Testis (tissue), 3 donors: Measurements from ENCODE around the gene U2AF2. TPM values are rescaled to one million over a fixed set of nuclear protein-coding genes. Genes with fewer than 3 reads are reported as not detected.
"Not testable (repeated sequence)": the region's sequence is repeated elsewhere in the genome, so short reads cannot be mapped to it uniquely, and the experiment has no call there.

Experiments
- DNase-seq: peaks from one replicate; pipeline ENCODE4 v3.0.0-alpha.2; 2019
- H3K27ac ChIP-seq, 2 donors: fragments of 200-600 bp; sonication (generic); one replicate each; pipeline ENCODE4 v1.5.1; 2019
- H3K27me3 ChIP-seq: fragments of 200-600 bp; sonication (generic); one replicate; pipeline ENCODE4 v1.5.1; 2019
- H3K36me3 ChIP-seq: fragments of 200-600 bp; sonication (generic); one replicate; pipeline ENCODE4 v1.5.1; 2017; ENCODE audit warnings: low read depth; ENCODE audit errors: missing control alignments
- H3K4me1 ChIP-seq: fragments of 200-600 bp; sonication (generic); one replicate; pipeline ENCODE4 v1.5.1; 2019
- H3K4me3 ChIP-seq, 2 donors: fragments of 200-600 bp; sonication (generic); one replicate each; pipeline ENCODE4 v1.5.1; 2017 to 2019
- H3K9me3 ChIP-seq: fragments of 200-600 bp; sonication (generic); one replicate; pipeline ENCODE4 v1.5.1; 2017
- POLR2A ChIP-seq: fragments of 450-650 bp; IDR thresholded peaks from one replicate; pipeline ENCODE4 v1.6.1; 2017; ENCODE audit warnings: antibody characterized with exemption, mild to moderate bottlenecking, moderate library complexity
- WGBS, 2 donors: methylation state at CpG; one replicate each; pipeline ENCODE4 v1.1.5; 2018; 5-methylcytosine and 5-hydroxymethylcytosine counted together
- intact Hi-C: fragments of 100-400 bp; cut with DNase I; formaldehyde crosslinking; loops from one replicate; pipeline ENCODE4 v1.15.1; 2023; ENCODE audit warnings: low total_unique reads
- polyA plus RNA-seq: library from polyadenylated mRNA; stranded (reverse); fragments of 350-450 nt; fragmentation: Illumina TruSeq; extraction: RNeasy Lipid Tissue Mini Kit (QIAGEN cat#74804); gene quantifications from one replicate; pipeline ENCODE4 v1.2.3, GENCODE V29; 2014; ENCODE audit warnings: low read depth, low replicate concordance; ENCODE audit not compliant: insufficient read depth
- total RNA-seq, 2 donors: library from RNA; depleted of rRNA; stranded (reverse); fragments of >200 nt; gene quantifications; one replicate each; pipeline ENCODE4 v1.2.3, GENCODE V29; 2016
- TF ChIP-seq, protein P1 (sequence below), 3 experiments: fragments of 450-650 bp in 2 of 3; fragments of 200-600 bp in 1 of 3; sonication (generic) in 1 of 3; IDR thresholded peaks; one replicate each; pipeline ENCODE4 v1.5.1; 2016 to 2019; ENCODE audit warnings: antibody characterized with exemption in 3 of 3, mild to moderate bottlenecking in 2 of 3, moderate library complexity in 1 of 3

Gene U2AF2
- total and polyA plus RNA-seq, 3 donors from 2014 or later, result 163 to 281 (median 264) TPM

- H3K27ac ChIP-seq, result no peak overlapping the region
- TF ChIP-seq POLR2A, result no peak
- TF ChIP-seq, protein P1, sequence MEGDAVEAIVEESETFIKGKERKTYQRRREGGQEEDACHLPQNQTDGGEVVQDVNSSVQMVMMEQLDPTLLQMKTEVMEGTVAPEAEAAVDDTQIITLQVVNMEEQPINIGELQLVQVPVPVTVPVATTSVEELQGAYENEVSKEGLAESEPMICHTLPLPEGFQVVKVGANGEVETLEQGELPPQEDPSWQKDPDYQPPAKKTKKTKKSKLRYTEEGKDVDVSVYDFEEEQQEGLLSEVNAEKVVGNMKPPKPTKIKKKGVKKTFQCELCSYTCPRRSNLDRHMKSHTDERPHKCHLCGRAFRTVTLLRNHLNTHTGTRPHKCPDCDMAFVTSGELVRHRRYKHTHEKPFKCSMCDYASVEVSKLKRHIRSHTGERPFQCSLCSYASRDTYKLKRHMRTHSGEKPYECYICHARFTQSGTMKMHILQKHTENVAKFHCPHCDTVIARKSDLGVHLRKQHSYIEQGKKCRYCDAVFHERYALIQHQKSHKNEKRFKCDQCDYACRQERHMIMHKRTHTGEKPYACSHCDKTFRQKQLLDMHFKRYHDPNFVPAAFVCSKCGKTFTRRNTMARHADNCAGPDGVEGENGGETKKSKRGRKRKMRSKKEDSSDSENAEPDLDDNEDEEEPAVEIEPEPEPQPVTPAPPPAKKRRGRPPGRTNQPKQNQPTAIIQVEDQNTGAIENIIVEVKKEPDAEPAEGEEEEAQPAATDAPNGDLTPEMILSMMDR (IDR thresholded peaks at IDR 0.05), result no peak
- WGBS, 2 donors, result 62 to 88% methylated on average over 2 of the region's 3 CpGs
- H3K9me3 ChIP-seq, result no peaks in the 10 kb centered on the region
- no peak overlapping the region for H3K4me3 ChIP-seq
- H3K4me1 ChIP-seq, result no peaks in the 10 kb centered on the region
- H3K27me3 ChIP-seq, result no peaks in the 10 kb centered on the region
- no peaks in the 10 kb centered on the region for H3K36me3 ChIP-seq
- intact Hi-C loops, result no loop called here
- DNase-seq, result no peak
Measured at GRCh38 chr19:55712804-55713631, 58.2 kb downstream of the U2AF2 start.

DNA sequence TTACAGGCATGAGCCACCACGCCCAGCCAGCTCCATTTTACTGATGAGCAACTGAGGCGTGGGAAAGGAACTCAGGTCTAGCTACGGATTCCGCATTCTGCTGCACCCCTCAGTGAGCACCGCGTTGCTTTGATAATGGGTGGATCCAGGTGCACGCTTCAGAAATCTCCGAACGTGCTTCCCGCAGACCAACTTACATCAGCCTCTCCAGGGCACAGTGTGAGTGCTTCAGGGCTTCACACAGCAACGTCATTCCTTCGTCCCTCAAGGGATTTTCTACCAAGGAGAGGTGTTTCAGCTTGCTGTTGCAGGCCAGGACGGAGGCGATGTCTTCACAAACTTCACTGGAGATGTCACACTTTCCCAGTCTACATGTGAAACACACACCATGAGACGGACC, 61.7 kb downstream of the U2AF2 start:
- Histone ChIP-seq H3K27me3 (no peaks in the 10 kb centered on the region), H3K9me3 (no peaks in the 10 kb centered on the region), H3K27ac (no peak overlapping the region), H3K4me1 (no peaks in the 10 kb centered on the region), H3K4me3 (no peak overlapping the region), H3K36me3 (no peaks in the 10 kb centered on the region)
- DNase-seq, result no peak
- no peak for TF ChIP-seq POLR2A
- TF ChIP-seq, protein P1 (IDR thresholded peaks at IDR 0.05), result no peak
- intact Hi-C loops, result no loop called here
- 88 to 94% methylated on average over 11 to 15 of the region's 15 CpGs for WGBS, 2 donors

- DNase-seq, result no peak
- Histone ChIP-seq H3K9me3 (no peaks in the 10 kb centered on the region), H3K36me3 (no peaks in the 10 kb centered on the region), H3K4me3 (no peak overlapping the region), H3K4me1 (no peaks in the 10 kb centered on the region), H3K27me3 (no peaks in the 10 kb centered on the region), H3K27ac (no peak overlapping the region)
- intact Hi-C loops, result no loop called here
- 72 to 76% methylated on average over 9 to 11 of the region's 11 CpGs for WGBS, 2 donors
- TF ChIP-seq, protein P1 (IDR thresholded peaks at IDR 0.05), result no peak
- no peak for TF ChIP-seq POLR2A
Measured at GRCh38 chr19:55717251-55717650, 62.4 kb downstream of the U2AF2 start.

GRCh38 chr19:55717879-55718711, 63.3 kb downstream of the U2AF2 start:
- intact Hi-C loops, H3K4me3 ChIP-seq, H3K27me3 ChIP-seq, H3K27ac ChIP-seq, H3K4me1 ChIP-seq, H3K9me3 ChIP-seq, H3K36me3 ChIP-seq, DNase-seq: not testable (repeated sequence)
- 15 to 51% methylated on average over 9 to 13 of the region's 13 CpGs for WGBS, 2 donors

DNA sequence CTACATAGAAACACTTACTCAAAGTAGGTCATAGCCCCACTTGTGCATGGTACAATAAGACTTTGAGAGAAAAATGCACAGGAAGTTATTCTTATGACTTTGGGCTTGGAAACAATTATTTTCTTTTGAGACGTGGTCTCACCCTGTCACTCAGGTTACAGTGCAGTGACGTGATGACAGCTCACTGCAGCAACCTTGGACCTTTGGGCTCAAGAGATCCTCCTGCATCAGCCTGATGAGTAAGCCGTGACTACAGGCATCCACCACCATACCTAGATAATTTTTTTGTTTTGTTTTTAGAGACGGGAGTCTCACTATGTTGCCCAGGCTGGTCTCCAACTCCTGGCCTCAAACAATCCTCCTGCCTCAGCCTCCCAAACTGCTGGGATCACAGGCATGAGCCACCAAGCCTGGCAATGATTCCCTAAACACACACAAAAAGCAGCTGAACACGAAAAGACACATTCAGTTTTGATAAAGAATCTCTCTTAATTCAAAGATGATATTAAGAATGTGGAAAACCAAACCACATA, 65.4 kb downstream of the U2AF2 start:
- WGBS, 2 donors, result 71 to 80% methylated on average over 5 of the region's 5 CpGs
- H3K27ac ChIP-seq, result no peak overlapping the region
- H3K4me1 ChIP-seq, result no peaks in the 10 kb centered on the region
- no peak for DNase-seq
- no peaks in the 10 kb centered on the region for H3K9me3 ChIP-seq
- no peak for TF ChIP-seq POLR2A
- intact Hi-C loops, result no loop called here
- H3K27me3 ChIP-seq, result no peaks in the 10 kb centered on the region
- H3K36me3 ChIP-seq, result no peaks in the 10 kb centered on the region
- H3K4me3 ChIP-seq, result no peak overlapping the region
